Osteoblast (primary cell): ENCODE results near the gene TCF23. TPM values are rescaled to one million over a fixed set of nuclear protein-coding genes. Genes with fewer than 3 reads are reported as not detected.
A peak's percentile ranks its signal among the peaks of the same experiment; 100 is the strongest.

ENCODE experiments used
- DNase-seq: peaks from one replicate; pipeline ENCODE4 v3.0.0; 2011; ENCODE audit warnings: low spot score, mixed read lengths; ENCODE audit not compliant: insufficient read length; ENCODE audit errors: missing footprints
- H2AFZ ChIP-seq: 2 replicates; pipeline ENCODE4 v1.6.0; 2011; ENCODE audit warnings: mild to moderate bottlenecking, low read length
- H3K27ac ChIP-seq: 2 replicates; pipeline ENCODE4 v1.5.1; 2011; ENCODE audit warnings: mild to moderate bottlenecking, low read depth, low read length, moderate library complexity
- H3K27me3 ChIP-seq: 2 replicates; pipeline ENCODE4 v1.6.0; 2012; ENCODE audit warnings: mild to moderate bottlenecking, control low read depth, inconsistent platforms, low read length, moderate library complexity; ENCODE audit not compliant: insufficient read depth
- H3K36me3 ChIP-seq: 2 replicates; pipeline ENCODE4 v1.5.1; 2011; ENCODE audit warnings: mild to moderate bottlenecking, low read length, control low read depth, moderate library complexity; ENCODE audit not compliant: insufficient read depth
- H3K4me1 ChIP-seq: 2 replicates; pipeline ENCODE4 v1.5.1; 2011; ENCODE audit warnings: mild to moderate bottlenecking, low read length, control low read depth, moderate library complexity; ENCODE audit not compliant: insufficient read depth
- H3K4me2 ChIP-seq: 2 replicates; pipeline ENCODE4 v1.6.0; 2011; ENCODE audit warnings: mild to moderate bottlenecking, low read length; ENCODE audit not compliant: insufficient read depth
- H3K4me3 ChIP-seq: fragments of 200-600 bp; sonication (generic); 3 replicates; pipeline ENCODE4 v1.5.1; 2012; ENCODE audit warnings: mild to moderate bottlenecking, low read length, inconsistent platforms; ENCODE audit not compliant: insufficient read depth
- H3K79me2 ChIP-seq: 2 replicates; pipeline ENCODE4 v1.6.0; 2012; ENCODE audit warnings: mild to moderate bottlenecking, low read length, control low read depth, inconsistent platforms; ENCODE audit not compliant: insufficient read depth
- H3K9me3 ChIP-seq: 2 replicates; pipeline ENCODE4 v1.5.1; 2011; ENCODE audit warnings: low read depth, low read length, control low read depth
- H4K20me1 ChIP-seq: 2 replicates; pipeline ENCODE4 v1.6.0; 2012; ENCODE audit warnings: mild to moderate bottlenecking, low read length, control low read depth; ENCODE audit not compliant: insufficient read depth
- CTCF ChIP-seq: IDR thresholded peaks from 2 replicates; pipeline ENCODE4 v1.5.1; 2011; ENCODE audit warnings: mild to moderate bottlenecking, low read depth, low read length, moderate library complexity; ENCODE audit errors: extremely low read depth
- total RNA-seq: library from RNA; depleted of rRNA; stranded (reverse); fragments of >200 nt; gene quantifications from 2 replicates; pipeline ENCODE4 v1.2.3, GENCODE V29; 2012

The TCF23 gene
- total RNA-seq, 1 donor, result not detected

GRCh38 chr2:27179344-27180000, 30.7 kb downstream of the TCF23 start:
- H4K20me1 ChIP-seq, result no peaks in the 10 kb centered on the region
- H3K4me1 ChIP-seq, result peaks cover 54% of the 10 kb centered on the region
- H2AFZ ChIP-seq, result no peak overlapping the region
- DNase-seq, result no peak
- H3K27ac ChIP-seq, result peak overlapping the region; percentile 66
- H3K79me2 ChIP-seq, result no peaks in the 10 kb centered on the region
- H3K9me3 ChIP-seq, result no peaks in the 10 kb centered on the region
- no peak for TF ChIP-seq CTCF
- H3K36me3 ChIP-seq, result no peaks in the 10 kb centered on the region
- H3K27me3 ChIP-seq, result peaks cover 12% of the 10 kb centered on the region
- peak overlapping the region; percentile 31 for H3K4me2 ChIP-seq
- H3K4me3 ChIP-seq, result no peak overlapping the region

GRCh38 chr2:27182346-27182745, 33.5 kb downstream of the TCF23 start:
- Histone ChIP-seq H4K20me1 (no peaks in the 10 kb centered on the region), H3K4me2 (peak overlapping the region; percentile 60), H3K79me2 (no peaks in the 10 kb centered on the region), H2AFZ (no peak overlapping the region), H3K4me3 (no peak overlapping the region), H3K27ac (peak overlapping the region; percentile 90), H3K36me3 (no peaks in the 10 kb centered on the region), H3K27me3 (peaks cover 5% of the 10 kb centered on the region), H3K9me3 (no peaks in the 10 kb centered on the region), H3K4me1 (peaks cover 81% of the 10 kb centered on the region)
- no peak for TF ChIP-seq CTCF
- peak; percentile 19 for DNase-seq

DNA sequence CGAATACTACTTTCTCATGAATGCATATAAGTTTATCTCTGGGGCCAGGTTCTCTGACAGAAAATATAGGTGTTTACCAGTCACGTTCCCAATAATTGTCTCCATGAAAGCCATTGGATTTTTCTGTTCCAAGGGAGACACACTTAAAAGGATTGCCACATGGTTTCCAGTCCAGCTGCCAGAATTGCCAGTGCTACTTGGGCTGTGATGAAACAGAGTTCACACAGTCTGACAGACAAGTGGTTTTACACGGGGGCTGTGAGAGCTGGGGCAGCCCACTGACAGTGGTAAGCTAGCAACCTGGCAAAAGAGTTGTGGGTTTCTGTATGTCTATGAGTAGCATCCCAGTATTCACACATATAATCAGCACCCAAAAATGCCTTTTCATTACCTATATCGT, 35.3 kb downstream of the TCF23 start:
- Histone ChIP-seq H2AFZ (no peak overlapping the region), H3K27me3 (no peaks in the 10 kb centered on the region), H3K4me2 (no peak overlapping the region), H3K27ac (peak overlapping the region; percentile 90), H3K9me3 (no peaks in the 10 kb centered on the region), H3K4me3 (no peak overlapping the region), H3K79me2 (no peaks in the 10 kb centered on the region), H4K20me1 (no peaks in the 10 kb centered on the region), H3K4me1 (peaks cover 86% of the 10 kb centered on the region), H3K36me3 (no peaks in the 10 kb centered on the region)
- DNase-seq, result no peak
- TF ChIP-seq CTCF, result no peak

DNA sequence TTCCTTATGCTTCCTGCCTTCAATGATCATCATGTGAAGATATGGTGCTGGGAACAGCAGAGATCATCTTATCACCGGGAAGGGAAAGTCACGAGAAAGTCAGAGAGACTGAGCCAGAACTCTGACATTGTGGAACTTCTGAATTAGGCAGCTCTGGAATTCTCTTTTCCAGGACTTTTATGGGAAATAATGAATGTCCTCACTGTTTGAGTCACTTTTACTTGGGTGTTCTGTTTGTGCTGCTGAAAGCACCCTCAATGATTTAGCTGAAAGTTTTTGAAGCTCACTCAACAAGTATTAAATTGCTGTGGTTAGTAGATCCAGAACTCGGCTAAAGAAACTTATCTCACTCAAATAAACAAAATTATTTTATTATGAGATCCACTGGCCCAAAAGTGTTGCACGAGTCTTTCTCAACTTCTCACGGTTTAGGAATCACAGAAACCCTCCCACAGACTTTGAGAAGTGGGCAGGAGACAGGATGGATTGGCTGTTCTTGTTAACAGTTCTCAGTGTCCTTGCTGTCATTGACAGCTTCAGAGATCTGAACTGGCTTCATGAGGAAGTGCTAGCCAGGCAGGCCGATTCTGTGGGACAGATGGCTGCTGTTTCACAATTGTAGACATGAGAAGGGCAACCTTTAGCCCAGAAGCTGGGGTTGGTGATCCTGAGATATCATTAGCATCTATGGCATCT, 36.7 kb downstream of the TCF23 start:
- peak overlapping the region; percentile 20 for H2AFZ ChIP-seq
- H3K27ac ChIP-seq, result peak overlapping the region; percentile 90
- no peak for TF ChIP-seq CTCF
- H3K79me2 ChIP-seq, result no peaks in the 10 kb centered on the region
- no peaks in the 10 kb centered on the region for H3K36me3 ChIP-seq
- peak; percentile 81 for DNase-seq
- peaks cover 73% of the 10 kb centered on the region for H3K4me1 ChIP-seq
- H4K20me1 ChIP-seq, result no peaks in the 10 kb centered on the region
- peak overlapping the region; percentile 9 for H3K4me3 ChIP-seq
- H3K4me2 ChIP-seq, result peak overlapping the region; percentile 42
- no peaks in the 10 kb centered on the region for H3K9me3 ChIP-seq
- no peaks in the 10 kb centered on the region for H3K27me3 ChIP-seq
